GM12878 (cell line): ENCODE measurements around the gene SEMA4D.

ENCODE experiments used
- BHLHE40 ChIP-seq, 2 experiments: fragments of 450-650 bp in 1 of 2; IDR thresholded peaks; 2 replicates each; pipeline ENCODE4 v1.6.1; 2011 to 2017; ENCODE audit warnings: low read depth in 2 of 2, borderline replicate concordance in 1 of 2, improper control_type of control experiment in 1 of 2, low read length in 1 of 2, mild to moderate bottlenecking in 1 of 2
- CEBPB ChIP-seq, 2 experiments: fragments of 150-350 bp in 1 of 2; IDR thresholded peaks; 2 replicates each; pipeline ENCODE4 v1.6.1; 2012 to 2014; ENCODE audit warnings: low read depth in 2 of 2, low read length in 2 of 2, borderline replicate concordance in 1 of 2, inconsistent platforms in 1 of 2
- CTCF ChIP-seq, 3 experiments: IDR thresholded peaks in 2 of 3; conservative IDR thresholded peaks in 1 of 3; 2 replicates each; pipeline ENCODE4 v1.5.1; 2011; ENCODE audit warnings: low read depth in 3 of 3, low read length in 3 of 3, mild to moderate bottlenecking in 3 of 3, control low read depth in 2 of 3, moderate library complexity in 2 of 3, inconsistent platforms in 1 of 3, mixed read lengths in 1 of 3; ENCODE audit not compliant: control insufficient read depth in 2 of 3, insufficient read depth in 1 of 3; ENCODE audit errors: extremely low read depth in 1 of 3
- RAD21 ChIP-seq: IDR thresholded peaks from 2 replicates; pipeline ENCODE4 v1.6.1; 2011; ENCODE audit warnings: mild to moderate bottlenecking, low read depth, low read length, moderate library complexity; ENCODE audit not compliant: insufficient read depth
- SRF ChIP-seq, 2 experiments: IDR thresholded peaks; 2 replicates each; pipeline ENCODE4 v1.6.1; 2011; ENCODE audit warnings: low read depth in 2 of 2, low read length in 2 of 2, mild to moderate bottlenecking in 1 of 2, moderate library complexity in 1 of 2
- TAF1 ChIP-seq: IDR thresholded peaks from 2 replicates; pipeline ENCODE4 v1.6.1; 2011; ENCODE audit warnings: mild to moderate bottlenecking, low read depth, low read length, borderline replicate concordance
- YY1 ChIP-seq: IDR thresholded peaks from 2 replicates; pipeline ENCODE4 v1.6.1; 2011; ENCODE audit warnings: low read depth, mild to moderate bottlenecking, low read length
- ZNF207 ChIP-seq: fragments of 450-650 bp; IDR thresholded peaks from 2 replicates; pipeline ENCODE4 v1.6.1; 2014; ENCODE audit warnings: antibody characterized with exemption, mild to moderate bottlenecking, borderline replicate concordance
- TF ChIP-seq, protein P1 (sequence below): fragments of 450-650 bp; IDR thresholded peaks from 2 replicates; pipeline ENCODE4 v1.6.1; 2017; ENCODE audit warnings: mild to moderate bottlenecking, low read depth, inconsistent platforms; ENCODE audit not compliant: poor library complexity, severe bottlenecking

DNA sequence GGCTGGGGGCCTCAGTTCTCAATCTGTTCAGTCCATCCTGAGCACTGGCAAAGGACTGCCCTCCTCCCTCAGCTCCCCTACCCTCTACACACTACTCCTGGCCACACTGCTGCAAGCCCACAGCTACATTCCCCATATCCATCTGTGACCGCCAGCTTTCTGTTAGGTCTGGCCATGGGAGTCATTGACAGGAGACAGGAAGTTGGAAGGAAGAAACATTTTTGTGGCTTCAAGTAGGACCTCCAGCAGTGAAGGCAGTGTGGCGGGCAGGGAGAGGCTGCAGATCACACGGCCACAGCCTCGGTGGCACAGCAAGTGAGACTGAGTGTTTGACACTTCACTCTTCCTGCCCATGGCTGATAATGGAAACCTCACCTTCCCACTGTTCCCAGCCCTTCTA is 123.7 kb downstream of the SEMA4D start:
- no peak for TF ChIP-seq BHLHE40 (IDR thresholded peaks at IDR 0.05; ENCODE audit: borderline replicate concordance in 1 of 2, low read depth in 2 of 2, low read length in 1 of 2)
- TF ChIP-seq CTCF (IDR thresholded peaks at IDR 0.05 in 2 of 3, conservative IDR thresholded peaks at IDR 0.05 in 1 of 3; ENCODE audit: control insufficient read depth in 2 of 3, extremely low read depth in 1 of 3, insufficient read depth in 1 of 3, low read depth in 3 of 3, low read length in 3 of 3), result no peak
- TF ChIP-seq SRF (IDR thresholded peaks at IDR 0.05; ENCODE audit: low read depth in 2 of 2, low read length in 2 of 2), result no peak
- TF ChIP-seq TAF1, result no peak
- TF ChIP-seq CEBPB (IDR thresholded peaks at IDR 0.05; ENCODE audit: borderline replicate concordance in 1 of 2, low read depth in 2 of 2, low read length in 2 of 2), result no peak
- TF ChIP-seq, protein P1, sequence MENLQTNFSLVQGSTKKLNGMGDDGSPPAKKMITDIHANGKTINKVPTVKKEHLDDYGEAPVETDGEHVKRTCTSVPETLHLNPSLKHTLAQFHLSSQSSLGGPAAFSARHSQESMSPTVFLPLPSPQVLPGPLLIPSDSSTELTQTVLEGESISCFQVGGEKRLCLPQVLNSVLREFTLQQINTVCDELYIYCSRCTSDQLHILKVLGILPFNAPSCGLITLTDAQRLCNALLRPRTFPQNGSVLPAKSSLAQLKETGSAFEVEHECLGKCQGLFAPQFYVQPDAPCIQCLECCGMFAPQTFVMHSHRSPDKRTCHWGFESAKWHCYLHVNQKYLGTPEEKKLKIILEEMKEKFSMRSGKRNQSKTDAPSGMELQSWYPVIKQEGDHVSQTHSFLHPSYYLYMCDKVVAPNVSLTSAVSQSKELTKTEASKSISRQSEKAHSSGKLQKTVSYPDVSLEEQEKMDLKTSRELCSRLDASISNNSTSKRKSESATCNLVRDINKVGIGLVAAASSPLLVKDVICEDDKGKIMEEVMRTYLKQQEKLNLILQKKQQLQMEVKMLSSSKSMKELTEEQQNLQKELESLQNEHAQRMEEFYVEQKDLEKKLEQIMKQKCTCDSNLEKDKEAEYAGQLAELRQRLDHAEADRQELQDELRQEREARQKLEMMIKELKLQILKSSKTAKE, result no peak
- TF ChIP-seq RAD21, result no peak
- no peak for TF ChIP-seq YY1
- no peak for TF ChIP-seq ZNF207
